Central memory CD8-positive, alpha-beta T cell (primary cell): ENCODE data around the gene TMEM164.

Experiments
- ATAC-seq: fragments of 150-1000 bp; cut with Tn5 transposase; replicated peaks from 2 replicates; pipeline ENCODE4 v1.10.0; 2022; ENCODE audit warnings: mild to moderate bottlenecking, moderate FRiP score, moderate number of reproducible peaks; ENCODE audit not compliant: poor library complexity, severe bottlenecking; ENCODE audit errors: extremely low read depth
- DNase-seq, 2 donors: peaks; one replicate each; pipeline ENCODE4 v3.0.0; 2021; ENCODE audit warnings: low spot score in 2 of 2
- H3K27ac Mint-ChIP-seq: one replicate; pipeline ENCODE4 v1.8.0; 2022; ENCODE audit warnings: low read depth, mild to moderate bottlenecking, moderate library complexity, mixed read lengths
- H3K27me3 Mint-ChIP-seq: one replicate; pipeline ENCODE4 v1.8.0; 2022; ENCODE audit warnings: mixed read lengths
- H3K36me3 Mint-ChIP-seq: one replicate; pipeline ENCODE4 v1.8.0; 2022; ENCODE audit warnings: mild to moderate bottlenecking, moderate library complexity, mixed read lengths; ENCODE audit not compliant: insufficient read depth
- H3K4me1 Mint-ChIP-seq: one replicate; pipeline ENCODE4 v1.8.0; 2022; ENCODE audit warnings: mixed read lengths
- H3K4me3 Mint-ChIP-seq: one replicate; pipeline ENCODE4 v1.8.0; 2022; ENCODE audit warnings: mild to moderate bottlenecking, moderate library complexity, mixed read lengths
- H3K9me3 Mint-ChIP-seq: one replicate; pipeline ENCODE4 v1.8.0; 2022; ENCODE audit warnings: mixed read lengths

The TMEM164 gene

GRCh38 chrX:110032534-110033147 is 29.7 kb downstream of the TMEM164 start:
- Mint-ChIP-seq H3K4me1 (peaks cover 17% of the 10 kb centered on the region), H3K9me3 (no peaks in the 10 kb centered on the region), H3K27ac (no peak overlapping the region), H3K4me3 (no peak overlapping the region), H3K36me3 (peaks cover 1% of the 10 kb centered on the region), H3K27me3 (no peaks in the 10 kb centered on the region)
- ATAC-seq (no peak), DNase-seq (no peak)

- Mint-ChIP-seq H3K36me3 (peaks cover 3% of the 10 kb centered on the region), H3K4me3 (no peak overlapping the region), H3K4me1 (peaks cover 11% of the 10 kb centered on the region), H3K27ac (no peak overlapping the region), H3K9me3 (no peaks in the 10 kb centered on the region), H3K27me3 (no peaks in the 10 kb centered on the region)
- no peak for ATAC-seq
- no peak for DNase-seq
Observed at GRCh38 chrX:110034036-110034435, 31.1 kb downstream of the TMEM164 start.

GRCh38 chrX:110036162-110037033 is 33.5 kb downstream of the TMEM164 start:
- Mint-ChIP-seq H3K4me1 (peaks cover 11% of the 10 kb centered on the region), H3K36me3 (peaks cover 3% of the 10 kb centered on the region), H3K27me3 (no peaks in the 10 kb centered on the region), H3K9me3 (no peaks in the 10 kb centered on the region), H3K27ac (no peak overlapping the region), H3K4me3 (no peak overlapping the region)
- DNase-seq (no peak), ATAC-seq (no peak)

- no peaks in the 10 kb centered on the region for H3K9me3 Mint-ChIP-seq
Observed at GRCh38 chrX:110037178-110037577, 34.3 kb downstream of the TMEM164 start.

GRCh38 chrX:110038900-110039299 is 36.0 kb downstream of the TMEM164 start:
- Mint-ChIP-seq H3K27ac (no peak overlapping the region), H3K4me1 (peaks cover 11% of the 10 kb centered on the region), H3K27me3 (no peaks in the 10 kb centered on the region), H3K9me3 (no peaks in the 10 kb centered on the region), H3K4me3 (no peak overlapping the region), H3K36me3 (peaks cover 3% of the 10 kb centered on the region)
- no peak for ATAC-seq
- DNase-seq = no peak

More at GRCh38 chrX:110037178-110037577, 34.3 kb downstream of the TMEM164 start:
- no peaks in the 10 kb centered on the region for H3K27me3 Mint-ChIP-seq
- DNase-seq (no peak), ATAC-seq (no peak)
- no peak overlapping the region for H3K4me3 Mint-ChIP-seq
- H3K27ac Mint-ChIP-seq = no peak overlapping the region
- H3K4me1 Mint-ChIP-seq = peaks cover 15% of the 10 kb centered on the region
- peaks cover 3% of the 10 kb centered on the region for H3K36me3 Mint-ChIP-seq

GRCh38 chrX:110041980-110042379 is 39.1 kb downstream of the TMEM164 start:
- DNase-seq = no peak
- H3K36me3 Mint-ChIP-seq = peaks cover 2% of the 10 kb centered on the region
- ATAC-seq = no peak
- no peaks in the 10 kb centered on the region for H3K9me3 Mint-ChIP-seq
- no peak overlapping the region for H3K4me3 Mint-ChIP-seq
- H3K27me3 Mint-ChIP-seq = no peaks in the 10 kb centered on the region
- no peak overlapping the region for H3K27ac Mint-ChIP-seq
- peaks cover 7% of the 10 kb centered on the region for H3K4me1 Mint-ChIP-seq

GRCh38 chrX:110042496-110042895 is 39.6 kb downstream of the TMEM164 start:
- Mint-ChIP-seq H3K36me3 (peaks cover 2% of the 10 kb centered on the region), H3K27ac (no peak overlapping the region), H3K27me3 (no peaks in the 10 kb centered on the region), H3K4me3 (no peak overlapping the region), H3K4me1 (peaks cover 5% of the 10 kb centered on the region), H3K9me3 (no peaks in the 10 kb centered on the region)
- DNase-seq (no peak), ATAC-seq (no peak)

GRCh38 chrX:110043506-110043905 is 40.6 kb downstream of the TMEM164 start:
- ATAC-seq (no peak), DNase-seq (no peak)
- H3K4me3 Mint-ChIP-seq = no peak overlapping the region
- no peaks in the 10 kb centered on the region for H3K27me3 Mint-ChIP-seq
- H3K4me1 Mint-ChIP-seq = peaks cover 5% of the 10 kb centered on the region
- H3K36me3 Mint-ChIP-seq = peaks cover 1% of the 10 kb centered on the region
- H3K9me3 Mint-ChIP-seq = no peaks in the 10 kb centered on the region
- H3K27ac Mint-ChIP-seq = no peak overlapping the region

GRCh38 chrX:110044346-110045249 is 41.7 kb downstream of the TMEM164 start:
- H3K27me3 Mint-ChIP-seq = no peaks in the 10 kb centered on the region
- H3K36me3 Mint-ChIP-seq = no peaks in the 10 kb centered on the region
- no peaks in the 10 kb centered on the region for H3K9me3 Mint-ChIP-seq
- H3K4me1 Mint-ChIP-seq = peaks cover 5% of the 10 kb centered on the region
- DNase-seq (no peak), ATAC-seq (no peak)
- no peak overlapping the region for H3K27ac Mint-ChIP-seq
- H3K4me3 Mint-ChIP-seq = no peak overlapping the region

- DNase-seq (no peak), ATAC-seq (no peak)
- Mint-ChIP-seq H3K9me3 (no peaks in the 10 kb centered on the region), H3K4me1 (peaks cover 5% of the 10 kb centered on the region), H3K4me3 (no peak overlapping the region), H3K27me3 (no peaks in the 10 kb centered on the region), H3K36me3 (no peaks in the 10 kb centered on the region), H3K27ac (no peak overlapping the region)
Observed at GRCh38 chrX:110045421-110045820, 42.5 kb downstream of the TMEM164 start.

- Mint-ChIP-seq H3K27me3 (no peaks in the 10 kb centered on the region), H3K36me3 (no peaks in the 10 kb centered on the region), H3K27ac (no peak overlapping the region), H3K4me1 (peaks cover 5% of the 10 kb centered on the region), H3K9me3 (no peaks in the 10 kb centered on the region), H3K4me3 (no peak overlapping the region)
- DNase-seq = no peak
- no peak for ATAC-seq
Observed at GRCh38 chrX:110046001-110046400, 43.1 kb downstream of the TMEM164 start.

- DNase-seq (no peak), ATAC-seq (no peak)
- Mint-ChIP-seq H3K27ac (no peak overlapping the region), H3K4me3 (no peak overlapping the region), H3K27me3 (no peaks in the 10 kb centered on the region), H3K4me1 (peaks cover 4% of the 10 kb centered on the region), H3K36me3 (no peaks in the 10 kb centered on the region), H3K9me3 (no peaks in the 10 kb centered on the region)
Observed at GRCh38 chrX:110046971-110047370, 44.1 kb downstream of the TMEM164 start.
